NOMO-1 treated with dmso at 0.1 percent for 144 hours (cell line): ENCODE data around the gene ACTR1B.
"Not testable (repeated sequence)": the region's sequence is repeated elsewhere in the genome, so short reads cannot be mapped to it uniquely, and the experiment has no call there.

ENCODE experiments used
- DNase-seq: peaks from one replicate; lab custom pipeline; 2025; ENCODE audit not compliant: unreplicated experiment; lab: John Stamatoyannopoulos, UW

The ACTR1B gene

GRCh38 chr2:97691166-97691565 is 27.3 kb upstream of the ACTR1B start:
- no peak for DNase-seq

- DNase-seq, result no peak
Observed at GRCh38 chr2:97688062-97688827, 24.4 kb upstream of the ACTR1B start.

- not testable (repeated sequence) for DNase-seq
Observed at GRCh38 chr2:97687235-97687634, 23.4 kb upstream of the ACTR1B start.

- DNase-seq, result no peak
Observed at GRCh38 chr2:97678298-97678697, 14.5 kb upstream of the ACTR1B start.

- DNase-seq, result no peak
Observed at GRCh38 chr2:97677480-97677879, 13.6 kb upstream of the ACTR1B start.

- no peak for DNase-seq
Observed at GRCh38 chr2:97676620-97677019, 12.8 kb upstream of the ACTR1B start.

GRCh38 chr2:97675430-97676113 is 11.7 kb upstream of the ACTR1B start:
- DNase-seq, result no peak

GRCh38 chr2:97673915-97674283 is 10.1 kb upstream of the ACTR1B start:
- DNase-seq, result no peak

- no peak for DNase-seq
Observed at GRCh38 chr2:97673182-97673914, 9.5 kb upstream of the ACTR1B start.

GRCh38 chr2:97672606-97673140 is 8.8 kb upstream of the ACTR1B start:
- DNase-seq, result not testable (repeated sequence)

GRCh38 chr2:97671526-97671925 is 7.7 kb upstream of the ACTR1B start:
- no peak for DNase-seq

- DNase-seq, result no peak
Observed at GRCh38 chr2:97670471-97670870, 6.6 kb upstream of the ACTR1B start.

- DNase-seq, result no peak
Observed at GRCh38 chr2:97669448-97669847, 5.6 kb upstream of the ACTR1B start, which contains the start of gene C2orf92. Gene C2orf92 (plus strand): TSS chr2:97669713. CDS start chr2:97669789, 76 bp downstream.

GRCh38 chr2:97664636-97664970 is 759 bp upstream of the ACTR1B start:
- no peak for DNase-seq

- no peak for DNase-seq
Observed at GRCh38 chr2:97663626-97663961, 250 bp downstream of the ACTR1B start.

- peak; percentile 55 for DNase-seq
Observed at GRCh38 chr2:97662895-97663625, 784 bp downstream of the ACTR1B start.

- DNase-seq, result peak; percentile 42
Observed at GRCh38 chr2:97662386-97662894, 1.4 kb downstream of the ACTR1B start.

- no peak for DNase-seq
Observed at GRCh38 chr2:97661927-97662326, 1.9 kb downstream of the ACTR1B start.

GRCh38 chr2:97660775-97661389 is 3.0 kb downstream of the ACTR1B start:
- no peak for DNase-seq

- no peak for DNase-seq
Observed at GRCh38 chr2:97660044-97660774, 3.6 kb downstream of the ACTR1B start.
